ENCODE measurements around the gene NOSIP.

DNA sequence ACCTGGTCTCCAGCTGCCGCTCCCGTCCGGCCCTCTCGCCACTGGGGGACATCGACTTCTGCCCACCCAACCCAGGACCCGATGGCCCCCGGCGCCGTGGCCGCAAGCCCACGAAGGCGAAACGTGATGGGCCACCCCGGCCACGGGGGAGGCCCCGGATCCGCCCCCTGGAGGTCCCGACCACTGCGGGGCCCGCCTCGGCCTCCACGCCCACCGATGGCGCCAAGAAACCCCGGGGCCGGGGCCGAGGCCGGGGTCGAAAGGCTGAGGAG lies 17.3 kb upstream of the NOSIP start:
- TF ChIP-seq, protein P1, sequence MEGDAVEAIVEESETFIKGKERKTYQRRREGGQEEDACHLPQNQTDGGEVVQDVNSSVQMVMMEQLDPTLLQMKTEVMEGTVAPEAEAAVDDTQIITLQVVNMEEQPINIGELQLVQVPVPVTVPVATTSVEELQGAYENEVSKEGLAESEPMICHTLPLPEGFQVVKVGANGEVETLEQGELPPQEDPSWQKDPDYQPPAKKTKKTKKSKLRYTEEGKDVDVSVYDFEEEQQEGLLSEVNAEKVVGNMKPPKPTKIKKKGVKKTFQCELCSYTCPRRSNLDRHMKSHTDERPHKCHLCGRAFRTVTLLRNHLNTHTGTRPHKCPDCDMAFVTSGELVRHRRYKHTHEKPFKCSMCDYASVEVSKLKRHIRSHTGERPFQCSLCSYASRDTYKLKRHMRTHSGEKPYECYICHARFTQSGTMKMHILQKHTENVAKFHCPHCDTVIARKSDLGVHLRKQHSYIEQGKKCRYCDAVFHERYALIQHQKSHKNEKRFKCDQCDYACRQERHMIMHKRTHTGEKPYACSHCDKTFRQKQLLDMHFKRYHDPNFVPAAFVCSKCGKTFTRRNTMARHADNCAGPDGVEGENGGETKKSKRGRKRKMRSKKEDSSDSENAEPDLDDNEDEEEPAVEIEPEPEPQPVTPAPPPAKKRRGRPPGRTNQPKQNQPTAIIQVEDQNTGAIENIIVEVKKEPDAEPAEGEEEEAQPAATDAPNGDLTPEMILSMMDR (IDR thresholded peaks at IDR 0.05), result no peak
- TF ChIP-seq EP300 (IDR thresholded peaks at IDR 0.05) (no peak), POLR2A (IDR thresholded peaks at IDR 0.05) (no peak)
